H4 (cell line): Measurements from ENCODE around the gene GSE1. TPM values are rescaled to one million over a fixed set of nuclear protein-coding genes. Genes with fewer than 3 reads are reported as not detected.

ENCODE experiments used
- DNase-seq: peaks from one replicate; pipeline ENCODE4 v3.0.0-alpha.2; 2015; ENCODE audit warnings: low spot score
- total RNA-seq: library from RNA; depleted of rRNA; stranded (reverse); fragments of >200 nt; shearing (Covaris generic); gene quantifications from 2 replicates; pipeline ENCODE4 v1.2.3, GENCODE V29; 2014

Gene GSE1
- total RNA-seq, 1 experiment from 2014 or later: 11.9 TPM

DNA sequence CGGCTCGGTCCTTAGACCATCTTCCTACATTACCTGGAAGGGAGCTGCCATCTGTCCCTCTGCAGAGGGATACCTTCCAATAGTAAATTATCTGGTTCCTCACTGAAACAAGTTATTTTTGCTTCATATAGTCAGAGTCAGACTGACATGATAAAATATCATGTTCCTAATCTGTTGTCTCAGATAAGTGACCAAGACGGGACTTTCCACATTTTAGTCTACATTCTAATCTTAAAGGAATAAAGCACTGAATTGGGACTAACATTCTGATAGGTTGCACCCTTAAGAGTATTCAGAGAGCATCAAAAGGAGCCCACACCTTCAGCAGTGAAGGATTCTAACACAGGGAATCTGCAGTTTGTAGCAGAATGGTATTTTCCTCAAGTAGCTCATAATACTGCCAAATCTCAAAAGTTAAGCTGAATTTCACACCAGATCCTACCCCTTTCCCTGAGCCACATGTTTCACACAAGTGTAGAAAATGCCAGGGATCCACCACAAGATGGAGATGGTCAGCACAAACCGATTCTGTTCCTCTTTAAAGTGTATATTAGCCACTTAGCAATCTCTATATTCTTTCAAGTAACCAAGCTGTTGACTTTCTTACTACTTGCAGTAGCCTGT lies 62.2 kb downstream of the GSE1 start:
- DNase-seq: no peak

GRCh38 chr16:85676466-85676865 lies 63.3 kb downstream of the GSE1 start:
- DNase-seq: no peak

- DNase-seq: no peak
These were observed 64.4 kb downstream of the GSE1 start for GRCh38 chr16:85677383-85677967.

DNA sequence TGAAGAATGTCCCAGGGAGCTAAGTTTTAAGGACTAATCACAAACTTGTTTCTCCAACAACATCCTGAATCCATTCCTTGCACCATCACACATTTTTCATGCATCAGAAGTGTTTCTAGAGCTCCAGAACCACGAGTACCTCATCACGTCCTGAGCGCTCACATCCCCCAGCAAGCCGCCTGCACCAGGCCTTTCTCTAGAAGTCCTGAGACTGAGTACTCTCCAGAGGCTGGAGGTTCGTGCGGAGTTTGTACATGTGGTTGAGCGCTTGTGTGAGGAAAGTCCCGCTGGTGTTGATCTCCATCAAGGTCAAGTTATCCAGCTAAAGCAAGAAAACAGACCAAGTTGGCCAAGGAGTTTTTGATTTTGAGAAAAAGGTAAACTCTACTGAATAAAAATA lies 64.9 kb downstream of the GSE1 start:
- no peak for DNase-seq

GRCh38 chr16:85678821-85679220 lies 65.7 kb downstream of the GSE1 start:
- no peak for DNase-seq

- DNase-seq: no peak
These were observed 66.7 kb downstream of the GSE1 start for GRCh38 chr16:85679870-85680269.

GRCh38 chr16:85680352-85680944 lies 67.3 kb downstream of the GSE1 start:
- no peak for DNase-seq

DNA sequence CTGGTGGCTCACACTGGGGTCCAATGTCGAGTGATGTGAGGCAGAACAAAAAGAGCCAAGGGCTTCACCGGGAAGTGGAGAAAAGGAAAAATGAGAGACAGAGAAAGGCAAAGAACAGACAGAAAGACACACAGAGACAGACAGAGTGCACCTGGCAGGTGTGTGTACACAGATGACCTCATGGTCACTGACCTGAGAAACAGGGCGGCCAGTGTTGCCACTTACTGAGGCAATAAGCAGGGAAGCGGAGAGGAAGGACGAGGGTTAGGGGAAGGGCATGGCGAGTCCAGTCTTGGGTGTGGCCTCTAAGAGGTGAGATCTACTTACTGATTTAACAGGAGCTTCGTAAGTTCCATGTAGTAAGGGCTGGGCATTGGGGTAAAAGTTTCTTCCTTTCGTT lies 68.1 kb downstream of the GSE1 start:
- no peak for DNase-seq

DNA sequence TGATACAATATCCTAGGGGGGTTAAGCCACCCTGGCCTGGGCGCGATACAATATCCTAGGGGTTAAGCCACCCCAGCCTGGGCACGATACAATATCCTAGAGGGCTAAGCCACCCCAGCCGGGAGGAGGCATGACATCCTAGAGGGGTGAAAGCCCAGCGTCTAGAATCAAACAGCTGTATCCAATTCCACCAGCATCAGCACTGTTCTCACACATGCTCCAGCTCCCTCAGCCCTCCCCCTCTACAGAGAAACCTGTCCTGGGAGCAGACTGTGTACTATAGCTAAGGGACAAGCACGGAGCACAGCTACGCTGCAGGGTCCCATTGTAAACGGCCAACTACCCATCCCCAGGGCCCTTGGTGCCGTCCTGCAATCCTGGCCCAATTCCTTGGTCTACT lies 69.4 kb downstream of the GSE1 start:
- no peak for DNase-seq

GRCh38 chr16:85683363-85683762 lies 70.2 kb downstream of the GSE1 start:
- DNase-seq: no peak

GRCh38 chr16:85685251-85685650 lies 72.1 kb downstream of the GSE1 start:
- no peak for DNase-seq

DNA sequence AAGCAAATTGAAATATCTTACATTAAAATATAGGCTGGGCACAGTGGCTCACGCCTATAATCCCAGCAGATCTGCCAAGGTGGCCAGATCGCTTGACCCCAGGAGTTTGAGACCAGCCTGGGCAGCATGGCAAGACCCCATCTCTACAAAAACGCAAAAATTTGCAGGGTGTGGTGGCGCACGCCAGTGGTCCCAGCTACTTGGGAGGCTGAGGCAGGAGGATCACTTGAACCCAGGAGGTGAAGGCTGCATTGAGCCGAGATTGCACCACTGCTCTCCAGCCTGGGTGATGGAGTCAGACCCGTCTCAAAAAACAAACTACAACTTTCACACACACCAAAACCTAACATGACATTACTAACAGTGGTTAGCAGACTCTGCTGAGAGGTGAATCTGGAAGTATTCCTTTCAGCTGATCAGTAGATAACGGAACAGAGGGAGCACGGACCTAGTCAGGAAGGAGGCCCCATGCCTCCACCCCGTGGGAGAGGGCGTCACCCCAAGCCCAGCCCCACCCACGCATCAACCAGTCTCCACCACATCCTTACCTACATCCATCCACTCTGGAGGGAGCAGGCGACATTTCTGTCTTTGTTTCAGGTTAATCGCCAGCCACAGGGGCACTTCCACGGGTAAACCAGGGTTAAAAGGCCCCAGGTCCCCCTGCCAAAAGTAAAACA lies 73.9 kb downstream of the GSE1 start:
- DNase-seq: no peak

- DNase-seq: no peak
These were observed 74.7 kb downstream of the GSE1 start for GRCh38 chr16:85687651-85688471.

DNA sequence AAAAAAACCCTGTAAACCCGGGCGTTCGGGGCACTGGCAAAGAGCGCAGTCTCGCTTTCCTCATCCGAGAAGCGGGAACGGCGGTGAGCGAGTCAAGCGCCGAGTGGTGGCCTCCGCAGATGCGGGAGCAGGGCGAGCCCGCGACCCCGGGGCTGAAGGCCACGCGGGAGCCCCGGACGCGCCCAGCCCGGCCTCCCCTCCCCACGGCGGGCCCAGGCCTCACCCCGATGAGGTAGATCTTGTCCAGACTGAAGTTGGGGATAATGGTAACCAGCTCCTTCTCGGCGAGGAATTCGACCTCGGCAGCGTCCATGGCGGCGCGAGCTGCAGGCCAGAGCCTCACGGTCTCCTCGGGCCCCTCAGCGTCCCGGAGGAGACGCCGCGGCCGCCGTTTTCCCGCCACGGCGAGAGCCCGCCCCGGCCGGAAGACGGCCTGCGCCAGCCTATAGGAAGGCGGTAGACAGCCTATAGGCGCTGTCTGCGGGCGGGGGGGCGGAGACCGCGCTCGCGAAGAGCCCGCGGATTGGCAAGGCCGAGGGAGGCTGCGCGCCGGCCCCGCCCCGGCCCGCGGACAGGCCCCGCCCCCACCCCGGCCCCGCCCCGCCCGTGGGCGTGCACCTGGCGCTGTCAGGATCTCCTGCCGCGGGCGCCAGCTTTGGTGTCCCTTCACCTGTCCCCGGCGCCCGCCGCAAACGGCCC lies 75.6 kb downstream of the GSE1 start, which contains the start of gene GINS2:
GINS2 (minus strand) TSS at position 369 of the 699 bp plus-strand sequence; CDS start at position 313, 56 bp downstream.
- DNase-seq: peak; percentile 92

- no peak for DNase-seq
These were observed 76.3 kb downstream of the GSE1 start for GRCh38 chr16:85689285-85689949.

DNA sequence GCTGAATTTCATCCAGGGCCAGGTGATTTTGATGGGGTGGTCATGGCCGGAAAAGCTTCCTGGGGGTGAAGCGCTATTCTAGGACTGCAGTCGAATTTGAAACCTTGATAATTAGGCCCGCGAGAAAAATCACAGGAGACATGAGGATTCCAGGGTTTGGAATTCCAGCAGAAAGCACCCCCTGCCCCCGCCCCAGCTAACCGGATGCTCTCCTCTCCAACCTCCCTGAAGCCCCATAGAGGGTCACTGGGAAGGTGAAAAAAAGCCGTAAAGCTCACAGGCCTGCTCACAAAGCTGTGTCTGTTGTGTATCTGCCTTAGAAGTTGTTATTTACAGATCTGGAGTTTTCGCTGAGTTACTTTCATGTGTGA lies 76.8 kb downstream of the GSE1 start:
- DNase-seq: no peak

GRCh38 chr16:85690469-85691064 lies 77.4 kb downstream of the GSE1 start:
- DNase-seq: no peak

GRCh38 chr16:85695196-85696128 lies 82.3 kb downstream of the GSE1 start:
- no peak for DNase-seq

- DNase-seq: no peak
These were observed 83.7 kb downstream of the GSE1 start for GRCh38 chr16:85696781-85697180.
